ENCODE results near the gene CALCOCO1.
A peak's percentile ranks its signal among the peaks of the same experiment; 100 is the strongest.

CALCOCO1 gene

GRCh38 chr12:53751336-53752191, 24.3 kb upstream of the CALCOCO1 start, which contains the start of gene CISTR:
TSS of gene CISTR (minus strand) at chr12:53751979.
- ATAC-seq: peak; percentile 26 to 36

- ATAC-seq: peak; percentile 20 to 24
Observed at GRCh38 chr12:53750812-53751335, 23.6 kb upstream of the CALCOCO1 start.

- ATAC-seq: no peak
Observed at GRCh38 chr12:53749986-53750811, 22.9 kb upstream of the CALCOCO1 start.

GRCh38 chr12:53748072-53748840, 21.0 kb upstream of the CALCOCO1 start:
- ATAC-seq: no peak

GRCh38 chr12:53747095-53747494, 19.8 kb upstream of the CALCOCO1 start:
- no peak for ATAC-seq

- peak; percentile 62 to 80 for ATAC-seq
Observed at GRCh38 chr12:53746592-53747092, 19.4 kb upstream of the CALCOCO1 start.

- ATAC-seq: no peak
Observed at GRCh38 chr12:53744751-53745150, 17.5 kb upstream of the CALCOCO1 start.

DNA sequence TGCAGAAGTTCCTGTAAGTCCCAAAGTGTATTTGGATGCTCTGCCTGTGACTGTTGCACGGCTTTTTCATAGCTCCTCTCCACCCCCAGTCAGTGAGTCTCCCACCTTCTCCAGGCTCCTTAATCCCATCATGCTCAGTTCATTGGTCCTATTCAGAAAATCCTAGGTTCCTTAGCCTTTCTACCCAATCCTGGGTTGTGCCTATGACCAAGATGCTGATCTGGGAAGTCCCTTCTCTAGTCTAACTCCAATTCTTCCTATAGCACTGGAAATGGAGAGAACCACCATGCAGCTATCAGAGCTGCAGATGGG, 16.8 kb upstream of the CALCOCO1 start:
- ATAC-seq: no peak

DNA sequence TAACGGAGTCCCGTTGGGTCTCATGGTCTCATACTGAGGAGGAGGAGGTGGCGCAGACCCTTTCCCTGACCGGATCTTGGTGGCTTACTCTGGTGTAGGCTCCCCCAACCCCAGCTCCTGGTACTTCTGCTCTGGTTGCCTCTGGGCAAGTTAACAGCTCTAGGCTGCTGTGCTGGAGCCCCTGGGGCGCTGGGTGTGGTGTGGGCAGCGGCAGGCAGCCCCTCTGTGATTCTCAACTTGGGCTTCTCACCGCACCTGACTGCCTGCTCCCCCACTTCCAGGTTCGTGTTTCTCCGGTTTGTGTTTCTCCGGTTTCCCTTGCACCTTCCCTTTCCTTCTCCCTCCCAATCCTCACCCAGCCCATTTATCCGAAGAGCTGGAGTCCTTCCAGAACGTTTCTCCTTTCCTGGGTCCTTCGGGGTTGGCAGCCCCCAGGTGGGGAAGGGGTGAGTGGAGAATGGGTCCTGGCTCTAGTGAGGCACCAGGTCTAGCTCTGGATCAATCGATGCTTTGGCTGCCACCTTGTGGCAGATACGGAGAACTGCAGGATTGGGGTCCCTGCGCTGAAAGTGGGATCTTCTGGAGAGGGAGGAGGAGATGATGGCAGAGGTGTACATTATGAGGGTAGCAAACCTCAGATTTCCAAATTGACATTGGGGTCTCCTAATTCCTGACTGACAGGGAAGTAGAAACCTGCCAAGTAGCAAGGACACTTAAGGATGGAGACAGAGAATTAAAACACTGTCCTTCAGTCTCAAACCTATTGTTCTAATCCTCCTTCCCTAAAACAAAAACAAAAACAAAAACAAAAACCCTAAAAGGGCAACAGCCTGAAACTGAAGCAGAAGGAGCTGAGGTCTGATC, 16.2 kb upstream of the CALCOCO1 start:
- peak; percentile 57 to 73 for ATAC-seq

DNA sequence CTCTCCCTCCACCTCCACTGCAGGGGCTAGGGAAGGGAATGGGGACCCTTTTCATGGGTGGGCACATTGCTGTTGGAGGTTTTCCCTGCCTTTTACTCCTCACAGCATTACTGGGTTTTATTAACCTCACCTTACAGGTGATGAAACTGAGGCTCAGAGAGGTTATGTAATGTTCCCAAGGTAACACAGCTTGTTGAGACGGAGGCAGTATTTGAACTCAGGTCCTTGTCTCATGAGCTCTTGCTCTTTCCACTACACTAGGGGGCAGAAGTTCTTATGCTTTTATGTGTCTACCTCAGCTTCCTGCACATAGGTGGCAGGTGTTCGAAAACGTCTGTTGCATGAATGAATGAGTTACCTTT, 12.9 kb upstream of the CALCOCO1 start:
- no peak for ATAC-seq

DNA sequence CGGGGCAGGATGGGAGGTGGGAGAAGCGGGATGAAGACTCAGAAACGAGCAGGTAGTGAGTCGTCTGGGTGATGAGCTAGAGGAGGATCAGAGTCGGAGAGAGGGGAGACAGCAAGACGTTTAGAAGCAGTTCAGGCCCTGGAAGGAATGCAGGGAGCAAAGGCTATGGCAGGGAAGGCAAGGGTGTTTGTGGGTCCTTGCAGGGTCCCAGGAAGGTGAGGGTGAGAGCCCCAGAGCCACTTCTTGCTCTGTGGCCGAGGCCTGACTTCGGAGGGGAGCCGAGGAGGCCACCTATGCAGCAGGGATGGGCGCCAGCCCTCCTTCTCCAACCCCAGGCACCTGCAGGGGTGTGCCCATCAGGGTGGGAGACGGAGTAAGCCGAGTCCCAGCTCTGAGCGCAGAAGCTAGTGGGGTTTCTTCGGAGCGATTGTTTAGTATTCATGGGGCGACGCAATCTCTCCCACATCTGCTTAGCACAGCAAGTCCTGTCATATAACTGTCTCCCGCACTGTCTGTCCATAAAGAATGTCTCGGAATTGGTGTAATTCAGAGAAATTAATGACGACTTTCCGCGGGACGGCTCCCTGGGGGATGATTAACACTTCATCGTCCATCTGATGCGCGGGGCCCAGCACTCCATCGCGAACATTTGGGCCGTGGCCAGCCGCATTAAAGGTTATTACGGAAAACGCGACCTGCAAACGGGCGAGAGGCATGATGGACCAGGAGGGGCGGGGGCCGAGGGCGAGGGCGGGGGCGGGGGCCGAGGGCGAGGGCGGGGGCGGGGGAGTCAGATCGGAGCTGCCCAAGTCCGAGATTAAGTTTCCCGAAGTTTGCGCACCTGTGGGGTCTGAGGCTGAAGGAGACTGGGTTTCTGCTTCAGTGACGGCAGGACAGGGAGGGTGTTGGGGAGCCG, 12.2 kb upstream of the CALCOCO1 start:
- no peak for ATAC-seq

- ATAC-seq: peak; percentile 52 to 57
Observed at GRCh38 chr12:53738406-53739213, 11.4 kb upstream of the CALCOCO1 start.

GRCh38 chr12:53737951-53738405, 10.7 kb upstream of the CALCOCO1 start:
- ATAC-seq: no peak

DNA sequence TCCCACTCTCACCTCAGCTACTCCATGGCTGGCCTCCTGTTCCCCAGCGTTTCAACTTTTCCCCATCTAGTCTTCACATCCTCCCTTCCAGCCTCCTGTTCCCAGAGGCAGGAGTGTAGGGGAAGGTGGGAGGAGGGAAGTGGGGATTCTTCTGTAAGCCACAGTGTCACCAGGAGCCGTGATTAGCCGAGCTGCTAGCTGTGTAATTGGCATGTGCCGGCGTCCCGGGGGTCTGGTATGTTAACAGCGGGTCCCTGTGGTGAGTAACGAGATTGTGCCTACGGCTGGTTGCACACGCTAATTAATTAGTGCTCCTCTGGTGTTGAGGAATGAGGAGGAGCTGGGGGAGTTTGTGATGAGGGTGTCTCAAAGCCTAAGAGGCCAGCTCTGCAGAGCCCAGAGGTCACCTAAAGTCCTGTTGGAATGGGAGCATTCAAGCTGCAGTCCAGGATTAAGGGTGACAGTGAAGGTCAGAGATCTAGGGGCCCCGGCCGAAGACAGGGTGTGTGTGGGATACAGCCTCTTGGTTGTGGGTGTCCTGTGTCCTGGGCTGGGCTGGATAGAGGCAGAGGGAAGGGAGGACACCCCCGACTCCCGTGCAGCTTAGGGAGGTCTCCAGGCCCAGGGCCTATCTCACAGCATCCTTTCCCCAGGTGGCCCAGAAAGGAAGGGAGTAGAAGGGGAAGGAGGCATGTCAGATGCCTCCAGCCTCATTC, 10.0 kb upstream of the CALCOCO1 start:
- ATAC-seq: no peak

DNA sequence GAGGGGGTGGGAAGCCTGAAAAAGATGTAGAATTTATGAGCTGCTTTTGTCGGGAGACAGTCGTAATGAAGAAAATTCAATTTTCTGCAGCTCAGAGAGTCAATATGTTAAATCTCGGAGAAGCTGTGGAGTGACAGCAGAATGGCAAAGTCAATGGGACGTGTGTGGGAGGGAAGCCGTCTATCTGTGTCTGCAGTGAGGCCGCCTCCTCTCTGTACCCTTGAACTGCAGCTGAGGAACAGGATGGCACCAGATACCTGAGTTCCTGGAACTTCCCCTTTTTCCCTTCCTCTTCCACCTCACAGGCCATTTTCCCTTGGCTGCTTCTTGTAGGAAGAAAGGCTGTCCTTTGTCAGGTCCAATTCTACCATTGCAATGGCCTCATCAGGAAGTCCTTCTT, 9.3 kb upstream of the CALCOCO1 start:
- no peak for ATAC-seq

GRCh38 chr12:53735556-53735955, 8.3 kb upstream of the CALCOCO1 start:
- no peak for ATAC-seq

DNA sequence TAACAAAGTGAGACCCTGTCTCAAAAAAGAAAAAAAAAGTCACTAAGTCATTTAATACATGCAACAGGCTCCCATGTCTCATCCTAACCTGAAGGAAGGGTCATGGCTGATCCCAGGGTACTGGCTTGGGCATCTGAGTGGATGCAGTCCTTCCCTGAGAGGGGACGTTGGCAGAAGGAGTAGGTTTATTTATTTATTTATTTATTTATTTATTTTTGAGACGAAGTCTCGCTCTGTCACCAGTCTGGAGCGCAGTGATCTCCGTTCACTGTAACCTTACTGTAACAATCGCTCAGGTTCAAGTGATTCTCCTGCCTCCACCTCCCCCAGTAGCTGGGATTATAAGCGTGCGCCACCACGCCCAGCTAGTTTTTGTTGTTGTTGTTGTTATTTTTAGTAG, 7.2 kb upstream of the CALCOCO1 start:
- ATAC-seq: no peak

DNA sequence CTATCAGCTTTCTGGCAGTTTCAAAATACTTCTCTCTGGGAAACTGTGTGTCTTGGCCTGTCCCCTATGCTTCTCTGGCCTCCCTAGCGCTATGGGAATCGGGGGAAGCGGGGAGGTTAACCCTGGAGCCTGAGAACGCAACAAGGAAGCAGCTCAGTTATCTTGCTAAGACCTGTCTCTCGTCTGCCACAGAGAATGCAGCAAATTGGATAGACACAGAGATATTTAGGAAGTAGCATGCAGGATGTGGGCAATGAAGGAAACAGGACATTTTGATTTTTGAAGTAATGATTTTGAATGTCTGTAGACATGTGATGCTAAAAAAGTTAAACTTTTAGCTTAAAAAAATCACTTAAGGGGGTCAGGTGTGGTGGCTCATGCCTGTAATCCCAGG, 6.6 kb upstream of the CALCOCO1 start:
- ATAC-seq: no peak
